Measurements from ENCODE around the gene CD7. TPM values are rescaled to one million over a fixed set of nuclear protein-coding genes. Genes with fewer than 3 reads are reported as not detected.

CD7 gene
- total RNA-seq, 2 experiments from 2014 or later: not detected

GRCh38 chr17:82285141-82285540 lies 32.3 kb downstream of the CD7 start:
- Histone ChIP-seq H4K20me1 (ENCODE audit: insufficient read depth, low read length) (no peaks in the 10 kb centered on the region), H3K4me2 (ENCODE audit: low read length) (no peak overlapping the region), H3K4me3 (ENCODE audit: low read depth, low read length, poor library complexity, severe bottlenecking) (no peak overlapping the region), H3K36me3 (ENCODE audit: insufficient read depth, low read length) (no peaks in the 10 kb centered on the region), H3K9me3 (ENCODE audit: low read length) (no peaks in the 10 kb centered on the region), H2AFZ (ENCODE audit: low read length) (no peak overlapping the region), H3K27ac (ENCODE audit: low read depth, low read length, poor library complexity, severe bottlenecking) (no peak overlapping the region), H3K9me2 (ENCODE audit: insufficient read depth, low read length) (no peaks in the 10 kb centered on the region), H3K4me1 (ENCODE audit: insufficient read depth, low read length, poor library complexity, severe bottlenecking) (peaks cover 6% of the 10 kb centered on the region), H3K79me2 (ENCODE audit: insufficient read depth, low read depth, low read length) (no peaks in the 10 kb centered on the region)
- TF ChIP-seq CTCF (conservative IDR thresholded peaks at IDR 0.05; ENCODE audit: low read length) (no peak), EZH2phosphoT487 (IDR thresholded peaks at IDR 0.05; ENCODE audit: borderline replicate concordance, low read depth, low read length) (no peak)
- BruUV-seq (replicated peaks): no TSS peak
- DNase-seq (ENCODE audit: low spot score): no peak
- CTCF ChIA-PET (ENCODE audit: unreplicated experiment): no interaction called here
- intact Hi-C loops (cut with micrococcal nuclease; ENCODE audit: unreplicated experiment): no loop called here
- POLR2A ChIA-PET: interaction anchor here (0.6 kb wide), 1 partner anchor 29 kb away, joined by 5 read pairs; no protein-coding TSS in a partner anchor

GRCh38 chr17:82283208-82283749 lies 34.1 kb downstream of the CD7 start:
- TF ChIP-seq EZH2phosphoT487 (IDR thresholded peaks at IDR 0.05; ENCODE audit: borderline replicate concordance, low read depth, low read length) (no peak), CTCF (conservative IDR thresholded peaks at IDR 0.05; ENCODE audit: low read length) (no peak)
- intact Hi-C loops (cut with micrococcal nuclease; ENCODE audit: unreplicated experiment): no loop called here
- Histone ChIP-seq H3K4me3 (ENCODE audit: low read depth, low read length, poor library complexity, severe bottlenecking) (no peak overlapping the region), H2AFZ (ENCODE audit: low read length) (no peak overlapping the region), H3K4me1 (ENCODE audit: insufficient read depth, low read length, poor library complexity, severe bottlenecking) (peaks cover 6% of the 10 kb centered on the region), H3K79me2 (ENCODE audit: insufficient read depth, low read depth, low read length) (no peaks in the 10 kb centered on the region), H3K9me3 (ENCODE audit: low read length) (no peaks in the 10 kb centered on the region), H3K9me2 (ENCODE audit: insufficient read depth, low read length) (no peaks in the 10 kb centered on the region), H3K36me3 (ENCODE audit: insufficient read depth, low read length) (no peaks in the 10 kb centered on the region), H3K4me2 (ENCODE audit: low read length) (no peak overlapping the region), H3K27ac (ENCODE audit: low read depth, low read length, poor library complexity, severe bottlenecking) (no peak overlapping the region), H4K20me1 (ENCODE audit: insufficient read depth, low read length) (no peaks in the 10 kb centered on the region)
- BruUV-seq (replicated peaks): no TSS peak
- DNase-seq (ENCODE audit: low spot score): no peak
- ChIA-PET CTCF (ENCODE audit: unreplicated experiment) (no interaction called here), POLR2A (interaction anchor here (1.1 kb wide), 1 partner anchor 9 kb away, joined by 4 read pairs; no protein-coding TSS in a partner anchor)

Data from OCI-LY7 (cell line).